Measurements from ENCODE around the gene GTF3C6.

DNA sequence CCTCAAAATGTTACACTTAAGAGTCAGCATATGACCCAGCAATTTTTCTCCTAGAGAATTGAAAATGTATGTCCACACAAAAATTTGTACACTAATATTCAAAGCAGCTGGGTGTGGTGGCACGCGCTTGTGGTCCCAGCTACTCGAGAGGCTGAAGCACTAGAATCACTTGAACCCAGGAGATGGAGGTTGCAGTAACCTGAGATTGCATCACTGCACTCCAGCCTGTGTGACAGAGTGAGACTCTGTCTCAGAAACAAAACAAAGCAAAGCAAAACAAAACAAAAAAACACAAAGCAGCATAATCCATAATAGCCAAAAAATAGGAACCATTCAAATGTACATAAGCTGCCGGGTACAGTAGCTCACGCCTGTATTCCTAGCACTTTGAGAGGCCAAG lies 21.7 kb downstream of the GTF3C6 start:
- TF ChIP-seq POLR2A (IDR thresholded peaks at IDR 0.05), result no peak
- no peak for TF ChIP-seq CTCF (IDR thresholded peaks at IDR 0.05)
- no peak for TF ChIP-seq POLR2AphosphoS5 (IDR thresholded peaks at IDR 0.05)

Measured in prostate gland (tissue), 2 donors.